Fibroblast of the aortic adventitia (primary cell): ENCODE results near the gene CEP83. TPM values are rescaled to one million over a fixed set of nuclear protein-coding genes. Genes with fewer than 3 reads are reported as not detected.
"Not testable (repeated sequence)": the region's sequence is repeated elsewhere in the genome, so short reads cannot be mapped to it uniquely, and the experiment has no call there.

ENCODE experiments used
- DNase-seq: peaks from one replicate; pipeline ENCODE4 v3.0.0-alpha.2; 2010; ENCODE audit warnings: low read depth
- H3K4me3 ChIP-seq: 2 replicates; pipeline ENCODE4 v1.5.1; 2011; ENCODE audit warnings: low read depth, mild to moderate bottlenecking, control low read depth, low read length, moderate library complexity
- total RNA-seq: library from RNA; depleted of rRNA; stranded (reverse); fragments of >200 nt; gene quantifications from 2 replicates; pipeline ENCODE4 v1.2.3, GENCODE V29; 2012; ENCODE audit warnings: low replicate concordance
- TF ChIP-seq, protein P1 (sequence below): IDR thresholded peaks from 2 replicates; pipeline ENCODE4 v1.5.1; 2011; ENCODE audit warnings: mild to moderate bottlenecking, low read length, control low read depth, inconsistent platforms; ENCODE audit not compliant: insufficient read depth

Gene CEP83
- total RNA-seq, 1 donor = 15.8 TPM

- no peak for DNase-seq
- TF ChIP-seq, protein P1, sequence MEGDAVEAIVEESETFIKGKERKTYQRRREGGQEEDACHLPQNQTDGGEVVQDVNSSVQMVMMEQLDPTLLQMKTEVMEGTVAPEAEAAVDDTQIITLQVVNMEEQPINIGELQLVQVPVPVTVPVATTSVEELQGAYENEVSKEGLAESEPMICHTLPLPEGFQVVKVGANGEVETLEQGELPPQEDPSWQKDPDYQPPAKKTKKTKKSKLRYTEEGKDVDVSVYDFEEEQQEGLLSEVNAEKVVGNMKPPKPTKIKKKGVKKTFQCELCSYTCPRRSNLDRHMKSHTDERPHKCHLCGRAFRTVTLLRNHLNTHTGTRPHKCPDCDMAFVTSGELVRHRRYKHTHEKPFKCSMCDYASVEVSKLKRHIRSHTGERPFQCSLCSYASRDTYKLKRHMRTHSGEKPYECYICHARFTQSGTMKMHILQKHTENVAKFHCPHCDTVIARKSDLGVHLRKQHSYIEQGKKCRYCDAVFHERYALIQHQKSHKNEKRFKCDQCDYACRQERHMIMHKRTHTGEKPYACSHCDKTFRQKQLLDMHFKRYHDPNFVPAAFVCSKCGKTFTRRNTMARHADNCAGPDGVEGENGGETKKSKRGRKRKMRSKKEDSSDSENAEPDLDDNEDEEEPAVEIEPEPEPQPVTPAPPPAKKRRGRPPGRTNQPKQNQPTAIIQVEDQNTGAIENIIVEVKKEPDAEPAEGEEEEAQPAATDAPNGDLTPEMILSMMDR = no peak
- no peak overlapping the region for H3K4me3 ChIP-seq
These were observed 33.6 kb downstream of the CEP83 start for GRCh38 chr12:94426049-94426448.

DNA sequence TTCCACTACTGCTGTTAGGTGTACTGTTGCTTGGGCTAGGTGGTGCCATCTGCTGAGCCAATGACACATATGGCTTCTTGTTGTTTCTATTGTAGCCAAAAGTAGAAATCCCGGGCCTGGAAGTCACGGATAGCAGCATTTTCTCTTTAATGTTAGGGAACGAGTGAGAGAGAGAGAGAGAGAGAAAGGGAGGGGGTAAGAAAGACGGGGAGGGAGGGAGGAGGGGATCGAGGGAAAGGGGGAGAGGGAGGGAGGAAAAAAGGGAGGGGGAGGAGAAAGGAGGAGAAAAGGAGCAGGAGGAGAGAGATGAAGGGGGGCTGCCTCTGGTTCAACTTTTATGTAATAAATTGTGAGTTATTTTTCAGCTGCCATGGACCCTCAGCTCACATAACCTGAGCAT, 34.8 kb downstream of the CEP83 start:
- not testable (repeated sequence) for DNase-seq
- H3K4me3 ChIP-seq = peak overlapping the region; percentile 46

GRCh38 chr12:94421868-94422740, 37.6 kb downstream of the CEP83 start:
- TF ChIP-seq, protein P1 = no peak
- no peak for DNase-seq
- no peak overlapping the region for H3K4me3 ChIP-seq

GRCh38 chr12:94418517-94418916, 41.1 kb downstream of the CEP83 start:
- DNase-seq = peak; percentile 30
- TF ChIP-seq, protein P1 = no peak
- H3K4me3 ChIP-seq = no peak overlapping the region

DNA sequence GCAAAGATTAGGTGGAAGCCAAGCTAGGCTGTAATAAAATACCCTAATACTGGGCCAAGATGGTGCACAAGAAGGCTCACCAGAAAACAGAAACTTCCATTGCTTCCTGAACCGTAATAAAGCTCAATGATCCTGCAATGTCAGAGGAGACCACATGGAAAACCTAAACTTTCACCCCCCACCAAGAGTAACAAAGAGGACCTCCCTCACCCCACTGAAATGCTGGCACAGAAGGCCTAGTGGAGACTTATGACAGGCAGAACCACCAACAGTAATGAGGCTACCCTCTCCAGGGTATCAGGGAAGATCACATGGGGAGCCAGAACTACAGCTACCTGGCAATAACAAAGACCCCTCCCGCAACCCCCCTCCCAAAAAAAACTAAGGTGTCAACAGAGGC, 43.1 kb downstream of the CEP83 start:
- no peak overlapping the region for H3K4me3 ChIP-seq
- DNase-seq = no peak
- TF ChIP-seq, protein P1 = no peak

- DNase-seq = no peak
- TF ChIP-seq, protein P1 = no peak
These were observed 44.6 kb downstream of the CEP83 start for GRCh38 chr12:94415066-94415465.

GRCh38 chr12:94405413-94406116, 54.1 kb downstream of the CEP83 start:
- DNase-seq = peak; percentile 34

More at GRCh38 chr12:94415066-94415465, 44.6 kb downstream of the CEP83 start:
- no peak overlapping the region for H3K4me3 ChIP-seq

More at GRCh38 chr12:94405413-94406116, 54.1 kb downstream of the CEP83 start:
- H3K4me3 ChIP-seq = peak overlapping the region; percentile 57
- TF ChIP-seq, protein P1 = no peak
